Caki2 (cell line): ENCODE data around the gene RAP1GAP2. TPM values are rescaled to one million over a fixed set of nuclear protein-coding genes. Genes with fewer than 3 reads are reported as not detected.
"Not testable (repeated sequence)": the region's sequence is repeated elsewhere in the genome, so short reads cannot be mapped to it uniquely, and the experiment has no call there.

Experiments used
- DNase-seq: peaks from one replicate; pipeline ENCODE4 v3.0.0-alpha.2; 2015; ENCODE audit warnings: low read depth
- in situ Hi-C: cut with HindIII; loops from 2 replicates; pipeline ENCODE4 v1.10.0; 2016; ENCODE audit warnings: low sequenced_read_pairs, low pct_unique_long_range_greater_than_20kb, mixed read lengths
- total RNA-seq: library from RNA; depleted of rRNA; stranded (reverse); fragments of >200 nt; shearing (Covaris generic); gene quantifications from 2 replicates; pipeline ENCODE4 v1.2.3, GENCODE V29; 2014; ENCODE audit warnings: low replicate concordance; rRNA removed

RAP1GAP2 gene
- total RNA-seq, 1 experiment from 2014 or later, result 2.0 TPM

- in situ Hi-C loops, DNase-seq: not testable (repeated sequence)
Measured at GRCh38 chr17:3063507-3063906, 267.3 kb downstream of the RAP1GAP2 start, which contains the start of gene OR1D5. TSS of gene OR1D5 (minus strand) at chr17:3063607. CDS start at chr17:3063607, 0 bp downstream.

- in situ Hi-C loops, DNase-seq: not testable (repeated sequence)
Measured at GRCh38 chr17:3065192-3065591, 269.0 kb downstream of the RAP1GAP2 start.

GRCh38 chr17:3073850-3074249 lies 277.6 kb downstream of the RAP1GAP2 start:
- DNase-seq, in situ Hi-C loops: not testable (repeated sequence)

Other genes with a start within 250 kb of the RAP1GAP2 start
- gene PAFAH1B1, start 202.8 kb upstream of the RAP1GAP2 start, total RNA-seq, result 92.6 and 96.8 TPM in 2 replicates
- gene CLUH, start 84.7 kb upstream of the RAP1GAP2 start, total RNA-seq, result 22.5 and 28.8 TPM in 2 replicates
- gene CCDC92B, start 46.8 kb upstream of the RAP1GAP2 start, total RNA-seq, result not detected in 2 replicates